ACC112 (cell line): ENCODE results near the gene PRKCZ.

ENCODE experiments used
- H2AFZ ChIP-seq: fragments of 200-600 bp; sonication (generic); one replicate; pipeline ENCODE4 v1.6.0; 2017; ENCODE audit warnings: antibody characterized with exemption, low read length; ENCODE audit not compliant: unreplicated experiment
- H3K27ac ChIP-seq: fragments of 200-600 bp; sonication (generic); 2 replicates; pipeline ENCODE4 v1.5.1; 2014; ENCODE audit warnings: low read depth, mild to moderate bottlenecking, antibody characterized with exemption, low read length, moderate library complexity
- H3K27me3 ChIP-seq: fragments of 200-600 bp; sonication (generic); 2 replicates; pipeline ENCODE4 v1.6.1; 2014; ENCODE audit warnings: mild to moderate bottlenecking, antibody characterized with exemption, low read length, moderate library complexity, mixed read lengths; ENCODE audit not compliant: insufficient read depth
- H3K36me3 ChIP-seq: fragments of 200-600 bp; sonication (generic); 2 replicates; pipeline ENCODE4 v1.6.1; 2016; ENCODE audit warnings: mild to moderate bottlenecking, antibody characterized with exemption, low read length, moderate library complexity, mixed read lengths; ENCODE audit not compliant: insufficient read depth
- H3K4me1 ChIP-seq: fragments of 200-600 bp; sonication (generic); one replicate; pipeline ENCODE4 v1.6.1; 2016; ENCODE audit warnings: low read length, mixed read lengths; ENCODE audit not compliant: insufficient read depth, unreplicated experiment, control insufficient read depth
- H3K4me3 ChIP-seq: fragments of 200-600 bp; sonication (generic); 2 replicates; pipeline ENCODE4 v1.5.1; 2014; ENCODE audit warnings: mild to moderate bottlenecking, low read depth, low read length
- H3K79me2 ChIP-seq: fragments of 200-600 bp; sonication (generic); one replicate; pipeline ENCODE4 v1.6.0; 2016; ENCODE audit warnings: low read length; ENCODE audit not compliant: control insufficient read depth, unreplicated experiment, insufficient read depth

Gene PRKCZ

GRCh38 chr1:2049718-2050431, at the start of gene PRKCZ:
Gene PRKCZ, plus strand, starts transcription at chr1:2050411. Its CDS starts 220 bp downstream, at chr1:2050631.
- peak within 1 kb of the TSS; percentile 56 for H3K4me3 ChIP-seq

GRCh38 chr1:2000432-2000831, 49.8 kb upstream of the PRKCZ start:
- Histone ChIP-seq H3K36me3 (no peaks in the 10 kb centered on the region), H3K27ac (no peak overlapping the region), H2AFZ (no peak overlapping the region), H3K27me3 (peaks cover 19% of the 10 kb centered on the region), H3K4me3 (no peak overlapping the region), H3K79me2 (no peaks in the 10 kb centered on the region), H3K4me1 (no peaks in the 10 kb centered on the region)

More at GRCh38 chr1:2049718-2050431, at the start of gene PRKCZ:
- no peaks in the 10 kb centered on the region for H3K79me2 ChIP-seq
- no peak within 1 kb of the TSS for H3K27ac ChIP-seq
- H2AFZ ChIP-seq, result no peak within 1 kb of the TSS
- peaks cover 36% of the 10 kb centered on the region for H3K27me3 ChIP-seq
- H3K36me3 ChIP-seq, result no peaks in the 10 kb centered on the region
- H3K4me1 ChIP-seq, result no peaks in the 10 kb centered on the region

GRCh38 chr1:2000850-2001249, 49.4 kb upstream of the PRKCZ start:
- Histone ChIP-seq H3K4me3 (no peak overlapping the region), H3K27ac (no peak overlapping the region)

GRCh38 chr1:2001773-2002411, 48.3 kb upstream of the PRKCZ start:
- Histone ChIP-seq H3K27me3 (peaks cover 25% of the 10 kb centered on the region), H3K79me2 (no peaks in the 10 kb centered on the region), H3K4me3 (no peak overlapping the region), H2AFZ (no peak overlapping the region), H3K4me1 (no peaks in the 10 kb centered on the region), H3K36me3 (no peaks in the 10 kb centered on the region), H3K27ac (no peak overlapping the region)

More at GRCh38 chr1:2000850-2001249, 49.4 kb upstream of the PRKCZ start:
- H3K79me2 ChIP-seq, result no peaks in the 10 kb centered on the region
- H3K4me1 ChIP-seq, result no peaks in the 10 kb centered on the region
- H3K27me3 ChIP-seq, result peaks cover 21% of the 10 kb centered on the region
- no peak overlapping the region for H2AFZ ChIP-seq
- H3K36me3 ChIP-seq, result no peaks in the 10 kb centered on the region

- no peaks in the 10 kb centered on the region for H3K36me3 ChIP-seq
- peak within 1 kb of the TSS; percentile 12 for H2AFZ ChIP-seq
- H3K27ac ChIP-seq, result no peak within 1 kb of the TSS
- H3K4me1 ChIP-seq, result no peaks in the 10 kb centered on the region
- H3K27me3 ChIP-seq, result peaks cover 30% of the 10 kb centered on the region
- peak within 1 kb of the TSS; percentile 57 for H3K4me3 ChIP-seq
- no peaks in the 10 kb centered on the region for H3K79me2 ChIP-seq
Observed at GRCh38 chr1:2003541-2004131, 46.6 kb upstream of the PRKCZ start, which contains the start of gene CFAP74. Gene CFAP74, minus strand, starts transcription at chr1:2003786. Its CDS starts 12,830 bp downstream, at chr1:1990956.

- no peaks in the 10 kb centered on the region for H3K4me1 ChIP-seq
- no peaks in the 10 kb centered on the region for H3K36me3 ChIP-seq
- peaks cover 41% of the 10 kb centered on the region for H3K27me3 ChIP-seq
- H2AFZ ChIP-seq, result no peak overlapping the region
- H3K27ac ChIP-seq, result no peak overlapping the region
- H3K4me3 ChIP-seq, result no peak overlapping the region
- H3K79me2 ChIP-seq, result no peaks in the 10 kb centered on the region
Observed at GRCh38 chr1:2004856-2005255, 45.4 kb upstream of the PRKCZ start.

- no peaks in the 10 kb centered on the region for H3K4me1 ChIP-seq
Observed at GRCh38 chr1:2009101-2010053, 40.8 kb upstream of the PRKCZ start.

GRCh38 chr1:2014181-2014580, 36.0 kb upstream of the PRKCZ start:
- no peaks in the 10 kb centered on the region for H3K36me3 ChIP-seq
- no peak overlapping the region for H2AFZ ChIP-seq
- H3K4me1 ChIP-seq, result no peaks in the 10 kb centered on the region
- H3K4me3 ChIP-seq, result no peak overlapping the region
- no peak overlapping the region for H3K27ac ChIP-seq
- no peaks in the 10 kb centered on the region for H3K79me2 ChIP-seq
- H3K27me3 ChIP-seq, result peaks cover 78% of the 10 kb centered on the region

More at GRCh38 chr1:2009101-2010053, 40.8 kb upstream of the PRKCZ start:
- Histone ChIP-seq H3K27me3 (peaks cover 54% of the 10 kb centered on the region), H3K27ac (no peak overlapping the region), H3K36me3 (no peaks in the 10 kb centered on the region), H3K4me3 (no peak overlapping the region), H3K79me2 (no peaks in the 10 kb centered on the region), H2AFZ (no peak overlapping the region)

GRCh38 chr1:2014741-2015735, 35.2 kb upstream of the PRKCZ start:
- no peak overlapping the region for H3K27ac ChIP-seq
- peaks cover 78% of the 10 kb centered on the region for H3K27me3 ChIP-seq

More at GRCh38 chr1:2014741-2015735, 35.2 kb upstream of the PRKCZ start:
- Histone ChIP-seq H3K4me3 (no peak overlapping the region), H2AFZ (no peak overlapping the region), H3K4me1 (no peaks in the 10 kb centered on the region), H3K79me2 (no peaks in the 10 kb centered on the region), H3K36me3 (no peaks in the 10 kb centered on the region)
